NB4 (cell line): Measurements from ENCODE around the gene CTTNBP2NL.

Source experiments
- CTCF ChIP-seq: IDR thresholded peaks from one replicate; pipeline ENCODE4 v1.5.1; 2012; ENCODE audit warnings: low read depth, low read length
- MYC ChIP-seq: IDR thresholded peaks from 2 replicates; pipeline ENCODE4 v1.6.1; 2011; ENCODE audit warnings: low read depth, low read length
- POLR2A ChIP-seq: IDR thresholded peaks from 2 replicates; pipeline ENCODE4 v1.6.1; 2011; ENCODE audit warnings: mild to moderate bottlenecking; ENCODE audit not compliant: insufficient read length; ENCODE audit errors: extremely low read depth

DNA sequence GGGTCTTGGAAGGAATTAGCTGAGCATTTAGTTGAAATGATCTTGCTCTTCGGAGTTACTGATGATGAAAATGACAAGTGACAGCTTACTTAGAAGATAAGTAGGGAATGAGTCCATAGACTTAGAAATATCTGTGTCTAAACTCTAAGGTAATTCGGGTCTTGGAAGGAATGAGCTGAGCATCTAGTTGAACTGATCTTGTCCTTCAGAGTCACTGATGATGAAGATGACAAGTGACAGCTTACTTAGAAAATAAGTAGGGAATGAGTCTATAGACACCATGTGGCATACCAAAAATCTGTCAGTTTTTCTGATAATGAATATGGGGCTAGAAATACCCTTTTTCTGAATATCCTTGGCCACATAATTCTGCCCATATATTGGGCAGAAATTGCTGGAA is 14.7 kb downstream of the CTTNBP2NL start:
- no peak for TF ChIP-seq CTCF
- TF ChIP-seq POLR2A: no peak
- TF ChIP-seq MYC: no peak
